D721Med (cell line): ENCODE data around the gene SNRNP70.

Experiments
- DNase-seq: peaks from one replicate; pipeline ENCODE4 v3.0.0; 2011; ENCODE audit warnings: low spot score; ENCODE audit not compliant: insufficient read length
- FAIRE-seq: peaks from 2 replicates; lab custom pipeline; 2011; peaks lifted over from hg19 to GRCh38; lab: Jason Lieb, UNC
- CTCF ChIP-seq: IDR thresholded peaks from 2 replicates; pipeline ENCODE4 v1.5.1; 2012; ENCODE audit warnings: mild to moderate bottlenecking, control low read depth; ENCODE audit not compliant: insufficient read depth; ENCODE audit errors: missing control alignments

SNRNP70 gene

GRCh38 chr19:49114630-49115363, 29.5 kb downstream of the SNRNP70 start:
- TF ChIP-seq CTCF = no peak
- no peak for FAIRE-seq
- no peak for DNase-seq

- DNase-seq = no peak
- no peak for TF ChIP-seq CTCF
- no peak for FAIRE-seq
These were observed 31.3 kb downstream of the SNRNP70 start for GRCh38 chr19:49116544-49116943.

- FAIRE-seq = no peak
- no peak for DNase-seq
- TF ChIP-seq CTCF = no peak
These were observed 32.7 kb downstream of the SNRNP70 start for GRCh38 chr19:49117677-49118564.

GRCh38 chr19:49118565-49119410, 33.5 kb downstream of the SNRNP70 start, which contains the start of gene C19orf73:
TSS of gene C19orf73 (minus strand) at chr19:49119143. CDS start at chr19:49119022, 121 bp downstream.
- TF ChIP-seq CTCF = no peak
- FAIRE-seq (no peak), DNase-seq (peak; percentile 92)

- FAIRE-seq (no peak), DNase-seq (no peak)
- no peak for TF ChIP-seq CTCF
These were observed 34.4 kb downstream of the SNRNP70 start, which contains the start of gene PPFIA3 for GRCh38 chr19:49119411-49120324. TSS of gene PPFIA3 (plus strand) at chr19:49119544. CDS start at chr19:49127874, 8,330 bp downstream.

- DNase-seq (no peak), FAIRE-seq (no peak)
- no peak for TF ChIP-seq CTCF
These were observed 35.1 kb downstream of the SNRNP70 start for GRCh38 chr19:49120325-49120683.
